ENCODE measurements around the gene GSE1.

DNA sequence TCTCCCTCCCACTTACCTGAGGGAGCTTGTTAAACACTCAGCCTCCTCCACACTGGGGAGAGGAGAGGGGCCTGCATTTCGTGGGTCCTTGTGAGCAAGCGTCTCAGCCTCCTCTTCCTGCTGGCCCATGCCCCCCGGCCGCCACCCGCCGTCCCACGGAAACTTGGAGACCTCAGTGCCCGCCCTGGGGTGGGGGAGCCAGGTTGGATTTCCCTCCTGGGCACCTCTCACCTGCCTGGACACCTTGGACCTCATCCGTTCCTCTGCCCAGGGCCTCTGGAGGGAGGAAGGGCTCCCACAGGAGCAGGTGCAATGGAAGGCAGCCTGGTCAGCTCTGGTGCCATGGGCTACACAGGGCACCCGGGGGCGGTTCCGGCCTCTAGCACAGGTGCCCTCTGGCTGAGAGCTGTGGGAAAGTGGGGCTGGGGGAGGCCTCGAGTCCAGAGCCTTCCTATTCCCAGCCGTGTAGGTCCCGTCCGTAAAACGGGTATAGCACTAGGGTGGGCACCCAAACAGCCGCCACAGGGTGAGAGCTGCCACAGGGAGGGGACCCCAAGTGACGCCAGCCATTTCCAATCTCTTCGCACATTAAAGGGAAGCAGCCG lies 11.0 kb downstream of the GSE1 start:
- TF ChIP-seq POLR2AphosphoS5 (IDR thresholded peaks at IDR 0.05; ENCODE audit: low read depth, low read length): no peak
- no peak for TF ChIP-seq POLR2A (IDR thresholded peaks at IDR 0.05; ENCODE audit: low read depth, low read length)

All from GM12892 (cell line).